Stimulated activated CD8-positive, alpha-beta memory T cell treated with anti-CD3 and anti-CD28 coated beads, Interleukin-4, amount 100 ng/mL, for 24 hours (primary cell): ENCODE measurements around the gene ROR1.

ENCODE experiments used
- DNase-seq: peaks from one replicate; pipeline ENCODE4 v3.0.0-alpha.2; 2020; ENCODE audit warnings: low read depth

Gene ROR1

DNA sequence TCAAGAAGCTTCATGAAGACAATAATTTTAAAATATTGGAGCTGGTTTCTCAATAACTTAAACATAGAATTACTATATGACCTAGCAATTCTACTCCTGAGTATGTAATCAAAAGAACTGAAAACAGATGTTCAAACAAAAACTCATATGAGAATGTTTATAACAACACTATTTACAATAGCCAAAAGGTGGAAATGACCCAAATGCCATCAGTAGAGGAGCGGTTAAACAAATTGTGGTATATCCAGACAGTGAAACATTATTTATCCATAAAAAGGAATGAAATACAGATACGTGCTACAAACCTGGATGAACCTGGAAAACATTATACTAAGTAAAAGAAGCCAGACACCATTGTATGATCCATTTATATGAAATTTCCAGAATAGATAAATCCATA is 366.8 kb downstream of the ROR1 start:
- no peak for DNase-seq

DNA sequence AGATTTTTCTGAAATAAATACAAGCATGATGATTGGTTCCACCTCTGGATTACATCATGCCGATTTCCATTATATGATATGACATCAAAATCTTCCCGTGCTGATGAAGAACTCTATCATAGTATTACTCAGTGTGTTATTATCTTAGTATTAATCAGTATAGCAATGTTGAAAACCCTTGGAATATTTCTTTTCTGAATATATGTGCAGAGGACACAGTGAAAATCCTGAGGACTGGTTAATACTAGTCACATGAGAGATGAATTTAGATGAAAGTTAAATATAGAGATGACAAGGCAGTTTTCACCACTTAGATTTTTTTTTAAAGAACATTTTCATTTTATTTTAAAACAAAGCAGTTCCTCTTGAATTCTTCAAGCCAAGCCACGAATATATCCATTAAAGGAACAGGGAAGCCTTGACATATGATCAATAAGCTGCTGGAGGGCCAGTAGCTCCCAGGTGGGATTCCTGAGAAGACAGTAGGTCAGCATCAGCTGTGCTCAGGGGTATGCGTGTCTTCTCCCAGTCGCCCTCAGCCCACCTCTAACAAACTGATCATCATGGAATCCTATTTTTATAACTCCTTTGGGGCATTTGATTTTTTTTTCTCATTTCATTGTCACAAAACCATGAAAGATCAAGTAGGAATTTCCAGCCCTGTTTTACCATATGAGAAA is 373.4 kb downstream of the ROR1 start:
- no peak for DNase-seq

DNA sequence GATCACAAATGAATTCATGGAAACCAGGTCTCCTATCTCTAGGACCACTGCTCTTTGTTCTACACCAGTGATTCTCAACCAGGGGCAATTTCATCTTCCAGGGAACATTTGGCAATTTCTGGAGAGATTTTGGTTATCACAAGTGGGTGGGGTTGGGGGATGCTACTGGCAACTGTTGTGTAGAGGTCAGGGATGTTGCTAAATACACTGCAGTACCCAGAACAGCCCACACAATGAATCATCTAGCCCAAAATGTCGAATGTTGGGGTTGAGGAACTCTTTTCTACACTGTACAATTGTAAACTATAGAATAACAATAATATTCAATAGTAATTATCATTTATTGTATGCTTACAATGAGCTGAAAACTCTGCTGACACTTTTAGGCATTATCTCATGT is 373.9 kb downstream of the ROR1 start:
- DNase-seq, result no peak

DNA sequence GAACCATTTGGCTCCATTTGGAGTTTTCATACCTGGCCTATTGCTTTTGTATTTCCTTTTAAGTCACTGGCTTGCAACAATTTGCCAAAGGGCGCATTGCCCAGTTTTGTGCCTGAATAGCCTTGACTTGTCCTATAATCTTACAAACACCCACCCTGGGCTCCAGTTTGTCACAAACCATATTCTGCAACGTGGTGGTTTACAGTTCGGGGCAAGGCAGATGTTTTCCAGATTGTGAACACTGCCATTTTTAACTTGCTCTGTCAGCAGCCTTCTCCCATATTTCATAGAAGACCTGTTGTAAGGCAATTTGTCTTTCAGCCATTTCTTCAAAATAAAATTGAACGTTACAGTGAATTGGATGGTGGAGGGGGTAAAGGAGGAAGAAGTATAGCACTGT is 376.4 kb downstream of the ROR1 start:
- DNase-seq, result no peak

DNA sequence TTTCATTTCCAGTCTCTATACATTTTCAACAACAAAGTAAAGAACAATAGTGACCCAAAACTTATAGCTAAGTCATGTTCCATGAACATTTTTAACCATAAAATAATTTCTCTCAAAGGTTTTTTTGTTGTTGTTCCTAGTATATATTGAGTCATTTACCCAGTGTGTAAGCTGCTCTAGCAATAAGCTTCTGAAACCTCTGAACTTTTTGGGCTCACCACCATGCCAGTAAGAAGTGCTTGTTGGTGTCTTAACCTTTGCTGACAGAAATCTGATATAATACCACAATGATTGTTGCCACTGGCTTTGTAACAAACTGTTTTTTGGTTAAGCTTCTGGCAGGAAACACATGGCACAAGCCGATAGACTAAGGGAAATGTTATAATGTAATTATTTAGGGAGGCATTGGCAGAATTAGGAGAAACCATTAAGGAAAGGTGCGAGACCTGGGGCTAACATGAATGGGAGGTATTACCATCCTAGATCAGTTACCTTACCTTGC is 377.0 kb downstream of the ROR1 start:
- DNase-seq, result no peak

DNA sequence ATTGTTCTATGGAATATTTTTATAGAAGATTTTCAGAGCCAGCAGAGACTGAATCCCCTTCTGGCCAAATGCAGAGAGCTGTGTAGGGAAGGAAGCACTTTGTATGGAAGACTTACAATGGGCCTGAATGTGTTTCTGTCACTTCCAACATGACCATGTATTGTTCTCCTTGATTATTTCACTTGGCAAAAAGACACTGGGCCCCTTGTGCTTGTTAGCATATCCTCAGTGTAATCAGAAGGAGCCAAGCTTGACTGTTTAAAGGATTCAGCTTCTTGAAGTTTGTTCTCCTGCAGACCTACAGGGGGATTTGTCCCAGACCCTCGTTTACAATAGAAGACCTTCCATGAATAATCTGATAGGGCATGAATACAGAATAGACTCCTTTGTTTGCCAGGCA is 381.5 kb downstream of the ROR1 start:
- no peak for DNase-seq

DNA sequence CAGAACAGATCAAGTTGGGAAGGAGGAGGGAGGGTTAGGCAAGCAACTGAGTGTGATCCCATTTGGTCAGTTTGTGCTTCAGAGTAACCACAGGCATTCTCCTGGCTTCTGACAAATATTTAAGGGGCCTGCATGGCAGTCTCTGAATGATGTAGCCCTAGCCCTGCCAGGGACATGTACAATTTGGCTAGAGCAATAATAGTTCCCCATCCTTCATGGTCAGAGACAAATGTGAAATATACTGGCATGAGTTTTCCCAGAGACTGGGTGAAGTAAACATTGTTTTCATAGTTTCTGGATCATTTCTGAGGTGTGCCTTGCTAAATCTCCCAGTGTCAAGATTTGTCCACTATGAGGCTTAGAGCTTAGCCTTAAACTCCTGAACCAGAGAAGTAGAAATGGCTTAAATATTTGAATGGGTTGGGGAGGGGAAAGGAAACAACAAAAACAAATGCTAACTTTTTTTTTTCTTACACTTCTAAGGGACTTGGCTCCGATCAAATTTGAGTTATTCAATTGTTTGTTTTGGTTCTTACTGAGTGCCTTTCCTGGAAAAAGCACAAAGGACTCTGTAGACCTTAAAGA is 387.6 kb downstream of the ROR1 start:
- DNase-seq, result no peak

DNA sequence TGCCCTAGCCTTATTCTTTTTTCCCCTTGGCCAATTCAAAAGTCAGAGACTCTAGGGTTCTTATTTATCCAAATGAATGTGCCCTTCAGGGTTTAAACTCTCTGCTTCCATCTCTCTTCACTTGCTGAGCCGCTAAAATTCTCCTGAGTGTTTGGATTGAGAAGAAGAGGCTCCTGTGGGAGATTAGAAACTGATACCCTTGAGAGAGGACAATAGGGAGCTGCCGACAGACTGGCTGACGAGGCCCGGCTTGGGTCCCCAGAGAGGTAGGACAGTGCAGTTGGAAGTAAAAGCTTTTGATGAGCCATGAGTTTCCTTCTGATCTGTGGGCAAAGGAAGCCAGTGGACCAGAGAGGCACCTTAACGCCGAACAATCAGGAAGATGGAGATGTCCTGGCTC is 388.3 kb downstream of the ROR1 start:
- no peak for DNase-seq

DNA sequence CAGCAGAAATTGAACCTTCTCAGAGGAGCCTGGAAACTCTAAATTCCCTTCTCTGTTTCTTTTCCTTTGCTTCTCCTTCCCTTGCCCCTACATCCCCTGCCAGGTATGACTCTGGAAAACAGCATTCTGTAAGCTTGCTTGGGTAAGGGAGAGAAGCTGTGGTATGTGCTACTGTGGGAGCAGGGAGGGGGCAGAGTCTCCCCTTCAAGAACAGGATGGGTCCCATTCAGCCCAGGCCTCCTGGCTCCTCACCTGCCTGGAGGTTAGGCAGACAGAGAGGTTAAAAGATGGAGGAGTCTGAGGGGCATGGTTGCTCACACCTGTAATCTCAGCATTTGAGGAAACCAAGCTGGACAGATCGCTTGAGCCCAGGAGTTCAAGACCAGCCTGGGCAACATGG is 389.0 kb downstream of the ROR1 start:
- DNase-seq, result no peak

DNA sequence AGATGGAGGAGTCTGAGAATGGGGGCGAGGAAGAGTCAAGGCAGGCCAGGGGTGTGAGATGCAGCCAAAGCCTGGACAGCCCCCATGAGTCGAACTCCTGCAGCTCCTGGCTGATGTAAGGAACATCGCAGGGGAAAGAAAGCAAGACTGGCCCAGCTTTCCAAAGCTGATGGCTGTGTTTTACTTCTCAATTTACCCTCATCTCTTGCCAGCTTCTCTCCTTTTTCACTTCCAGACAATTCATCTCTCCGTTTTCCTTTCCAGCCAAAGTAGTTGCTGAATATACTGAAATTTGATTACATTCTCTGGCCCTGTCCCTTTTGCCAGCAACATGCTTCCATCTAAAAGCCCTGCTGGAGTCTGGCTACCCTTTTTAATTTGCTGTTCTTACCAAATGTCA is 389.6 kb downstream of the ROR1 start:
- no peak for DNase-seq

DNA sequence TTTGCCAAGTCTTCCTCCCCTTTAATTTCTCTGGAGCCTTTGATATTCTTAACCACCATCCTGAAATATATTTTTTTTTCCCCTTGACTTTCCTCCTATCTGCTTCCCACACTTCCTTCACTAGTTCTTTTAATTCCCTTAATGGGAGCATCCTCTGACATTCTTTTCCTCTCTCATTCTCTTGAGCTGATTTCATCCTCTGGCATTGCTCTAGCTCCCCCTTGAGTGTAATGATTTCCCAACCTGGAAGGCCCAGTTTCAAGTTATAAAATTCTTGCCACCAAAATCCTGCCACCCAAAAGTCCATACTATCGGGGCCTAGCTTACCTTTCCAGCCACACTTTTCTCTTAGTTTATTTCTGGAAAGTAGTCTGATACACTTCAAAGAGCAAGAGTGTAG is 390.2 kb downstream of the ROR1 start:
- no peak for DNase-seq

DNA sequence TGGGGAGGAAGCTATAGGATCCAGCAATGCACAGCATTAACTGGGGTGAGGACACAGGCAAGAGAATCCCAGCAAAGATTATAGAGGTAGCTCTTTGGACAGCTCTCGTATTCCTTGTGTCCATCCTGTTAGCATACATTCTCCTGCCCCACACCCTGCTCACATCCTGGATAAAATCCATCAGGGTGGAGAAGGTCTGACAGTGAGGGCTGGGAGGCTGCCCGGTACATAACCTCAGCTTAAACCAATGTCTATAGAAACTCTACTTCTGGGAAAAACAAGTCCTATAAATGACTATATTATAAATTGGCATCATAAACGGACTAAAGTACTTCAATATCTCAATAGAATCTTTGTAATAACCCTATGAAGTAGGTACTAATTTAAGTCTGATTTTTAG is 392.8 kb downstream of the ROR1 start:
- no peak for DNase-seq

DNA sequence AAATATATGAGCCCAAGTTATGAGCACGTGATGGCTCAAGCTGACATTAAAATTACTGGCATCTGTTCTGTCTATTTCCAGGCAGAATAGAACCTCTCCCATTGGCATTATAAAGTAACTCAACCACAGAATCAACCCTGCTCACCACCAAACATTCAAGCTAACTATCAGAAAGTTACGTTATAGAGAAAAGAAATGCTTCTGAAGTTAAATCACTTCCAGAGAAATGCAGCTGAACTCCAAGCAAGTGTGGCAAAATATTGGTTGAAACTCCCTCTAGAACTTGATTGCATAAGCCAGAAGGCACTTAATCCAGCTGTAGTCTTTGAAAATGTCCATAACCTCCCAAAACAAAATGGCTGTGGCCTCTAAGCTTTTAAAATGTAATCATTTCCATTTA is 393.4 kb downstream of the ROR1 start:
- no peak for DNase-seq

DNA sequence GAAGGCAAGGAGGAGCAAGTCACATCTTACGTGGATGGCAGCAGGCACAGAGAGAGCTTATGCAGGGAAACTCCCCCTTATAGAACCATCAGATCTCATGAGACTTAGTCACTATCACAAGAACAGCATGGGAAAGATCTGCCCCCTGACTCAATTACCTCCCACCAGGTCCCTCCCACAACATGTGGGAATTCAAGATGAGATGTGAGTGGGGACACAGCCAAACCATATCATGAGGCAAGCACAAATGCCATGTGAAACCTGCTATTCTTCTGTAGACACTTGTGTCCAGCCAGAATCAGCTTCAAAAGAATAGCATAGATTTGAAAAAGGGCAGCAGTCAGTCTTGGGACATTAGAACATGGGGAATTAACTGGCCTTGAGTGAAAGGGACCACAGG is 397.4 kb downstream of the ROR1 start:
- DNase-seq, result no peak

DNA sequence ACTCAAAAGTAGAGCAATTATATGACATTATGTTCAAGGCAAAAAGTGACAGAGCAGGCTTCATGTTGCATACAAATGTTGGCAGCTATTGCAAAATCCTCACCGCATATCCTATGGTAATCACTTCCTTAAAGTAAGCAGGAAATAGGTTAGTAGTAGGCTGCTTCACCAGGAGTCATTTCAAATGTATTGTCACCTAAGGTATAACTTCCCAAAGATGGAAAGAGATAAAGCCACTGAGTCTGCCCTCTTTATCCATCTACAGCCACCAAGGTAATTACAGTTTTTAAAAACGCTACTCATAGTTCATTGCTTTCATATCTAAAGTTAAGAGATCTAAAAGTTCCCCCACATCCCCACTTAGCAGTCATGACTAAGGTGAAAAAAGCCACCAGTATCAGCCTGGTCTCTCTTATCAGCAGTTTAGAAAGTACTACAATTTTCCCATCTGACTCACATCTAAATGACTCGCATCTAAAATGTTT is 398.0 kb downstream of the ROR1 start:
- no peak for DNase-seq

DNA sequence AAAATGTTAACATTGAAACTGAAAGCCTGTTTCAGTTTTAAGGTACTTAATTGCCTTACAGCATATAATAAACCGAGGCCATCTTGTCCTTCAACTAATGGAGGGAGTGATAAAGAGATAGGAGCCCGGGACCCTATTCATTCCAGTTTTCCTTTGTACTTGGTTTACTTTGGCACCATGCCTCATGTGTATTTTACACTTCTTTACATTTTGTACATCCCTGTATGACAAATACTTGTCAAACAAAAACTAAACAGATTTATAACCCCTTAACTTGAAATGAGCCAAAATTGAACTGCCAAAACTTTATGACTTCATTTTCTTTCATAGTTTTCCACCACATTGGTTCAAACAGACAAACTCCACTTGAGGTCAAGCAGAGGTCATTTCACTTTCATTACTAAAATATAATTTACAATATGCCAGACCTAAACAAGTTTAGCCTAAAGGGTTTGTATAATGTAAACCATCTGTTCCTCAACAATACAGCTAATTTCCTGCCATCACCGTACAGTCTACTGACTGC is 398.7 kb downstream of the ROR1 start:
- DNase-seq, result no peak

DNA sequence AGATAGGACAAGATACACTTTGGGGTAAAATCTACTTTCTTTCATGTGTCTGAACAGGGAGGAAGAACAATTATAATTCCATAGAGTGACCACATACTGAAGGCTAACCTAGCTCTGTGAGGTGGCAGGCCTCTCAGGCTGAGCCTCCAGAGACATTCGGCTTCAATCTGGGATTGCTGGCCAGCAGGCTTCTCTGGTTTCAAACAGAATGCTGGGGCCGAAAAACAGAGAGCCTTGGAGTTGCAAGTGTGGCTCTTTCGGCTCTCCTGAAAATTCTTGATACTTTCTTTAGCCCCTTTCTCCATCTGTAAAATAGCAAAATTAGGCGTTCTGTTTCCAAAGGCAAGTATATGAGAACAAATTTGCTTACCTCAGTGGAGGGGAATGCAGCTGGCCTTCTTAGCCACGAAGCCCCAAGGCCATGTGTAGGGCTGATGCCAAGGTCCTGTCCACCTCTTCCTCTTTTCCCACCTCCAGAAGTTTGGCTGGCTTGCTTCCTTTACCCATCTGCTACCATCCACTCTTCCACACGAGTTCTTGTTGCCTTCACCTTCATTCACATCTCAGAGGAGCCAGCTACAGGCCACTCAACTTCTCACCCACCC is 399.6 kb downstream of the ROR1 start:
- no peak for DNase-seq

DNA sequence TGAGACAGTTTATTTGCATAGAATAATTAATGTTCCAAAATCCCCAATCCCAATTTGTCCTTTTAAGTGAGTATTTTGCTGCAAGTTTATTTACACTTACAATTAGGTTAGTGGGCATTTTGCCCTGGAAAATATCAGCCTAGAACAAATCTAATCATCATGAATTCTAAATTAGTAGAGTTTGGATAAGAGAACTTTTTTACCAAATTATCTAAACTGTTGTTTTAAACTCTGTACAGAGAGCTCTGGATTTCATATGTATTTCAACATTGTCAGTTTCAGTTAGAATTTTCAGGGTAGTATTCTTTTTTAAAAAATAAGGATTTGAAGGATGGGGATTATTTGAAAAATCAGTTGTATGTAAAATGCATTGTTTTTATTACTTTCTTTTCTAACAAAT is 401.8 kb downstream of the ROR1 start:
- DNase-seq, result no peak

DNA sequence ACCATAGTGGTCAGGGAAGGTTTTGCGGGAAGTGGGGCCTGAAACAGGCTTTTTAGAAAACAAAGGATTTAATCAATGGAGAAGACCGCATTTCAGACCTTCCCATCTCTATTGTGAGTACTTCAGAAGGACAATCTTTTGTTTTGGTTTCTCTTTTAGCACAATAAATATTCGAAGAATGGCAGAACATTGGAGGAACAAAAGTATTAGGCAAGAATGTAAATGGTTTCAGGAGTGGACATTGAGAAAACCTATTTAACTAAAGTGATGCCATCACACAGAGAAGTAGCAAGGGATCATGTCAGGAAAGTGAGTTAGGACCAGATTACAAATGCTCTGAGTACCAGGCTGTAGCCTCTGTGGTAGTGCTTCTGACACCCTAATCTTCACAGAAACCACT is 402.8 kb downstream of the ROR1 start:
- no peak for DNase-seq

DNA sequence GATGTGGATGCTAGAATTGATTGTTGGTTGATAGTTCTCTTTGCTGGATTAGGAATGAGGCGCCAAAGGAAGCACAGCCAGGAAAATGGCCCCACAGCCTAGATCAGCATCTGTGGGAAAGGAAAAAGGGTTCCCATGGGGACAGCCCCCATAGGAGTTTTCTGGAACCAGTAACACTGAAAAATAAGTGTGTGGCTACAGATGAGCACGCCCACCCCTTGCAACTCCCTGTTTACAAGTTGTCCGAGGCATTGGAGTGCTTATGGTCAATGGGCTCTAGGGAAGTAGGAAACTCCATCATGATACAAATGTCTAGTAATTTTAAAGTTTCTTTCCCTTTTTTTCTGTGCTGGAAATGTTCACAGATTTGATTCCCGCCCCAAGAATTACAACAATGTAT is 405.8 kb downstream of the ROR1 start:
- DNase-seq, result no peak

DNA sequence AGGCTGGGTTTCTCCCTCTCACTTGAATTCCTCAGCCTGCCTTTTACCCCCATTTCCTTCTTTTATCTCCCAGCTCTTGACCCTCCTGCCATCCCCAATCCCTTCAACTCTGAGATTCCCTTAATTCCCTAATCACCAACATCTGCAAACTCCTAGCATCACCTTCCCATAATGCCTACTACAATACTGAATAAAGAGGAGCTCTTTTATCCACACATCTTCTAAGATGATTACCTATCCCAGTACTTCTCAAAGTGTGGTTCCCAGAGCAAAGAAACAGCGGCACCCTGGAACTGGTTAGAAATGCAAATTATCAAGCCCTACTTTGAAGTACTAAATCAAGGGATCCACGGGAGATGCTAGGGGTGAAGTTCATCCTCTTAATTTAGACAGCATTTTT is 408.4 kb downstream of the ROR1 start:
- DNase-seq, result no peak

DNA sequence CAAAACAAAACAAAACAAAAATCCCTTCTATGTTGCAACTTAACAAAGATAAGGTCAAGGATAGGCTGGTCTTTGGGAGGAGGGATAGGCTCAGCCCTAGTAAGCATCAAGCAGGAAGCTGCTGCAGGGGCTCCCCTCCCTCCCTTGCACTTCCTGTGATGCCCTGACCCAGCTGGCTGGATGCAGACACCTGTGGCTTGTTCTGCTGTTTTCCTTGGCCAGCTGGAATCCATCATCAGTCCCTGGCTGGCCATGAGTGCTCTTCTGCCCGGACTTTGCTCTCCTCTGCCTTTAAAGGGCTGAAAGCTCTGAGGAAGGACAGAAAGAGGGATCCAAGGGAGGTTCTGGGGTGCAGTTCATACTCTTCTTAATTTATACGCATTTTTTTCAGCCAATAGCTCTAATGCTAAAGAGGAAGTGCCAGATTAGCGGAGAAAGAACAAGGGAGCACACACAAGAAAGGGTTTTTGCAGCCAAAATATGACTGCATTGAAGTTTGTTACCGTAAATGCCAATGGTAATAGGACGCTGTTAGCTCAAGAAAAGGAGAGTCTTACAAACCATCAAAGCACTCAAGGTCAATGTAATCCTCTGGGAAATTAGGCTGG is 409.7 kb downstream of the ROR1 start:
- no peak for DNase-seq

DNA sequence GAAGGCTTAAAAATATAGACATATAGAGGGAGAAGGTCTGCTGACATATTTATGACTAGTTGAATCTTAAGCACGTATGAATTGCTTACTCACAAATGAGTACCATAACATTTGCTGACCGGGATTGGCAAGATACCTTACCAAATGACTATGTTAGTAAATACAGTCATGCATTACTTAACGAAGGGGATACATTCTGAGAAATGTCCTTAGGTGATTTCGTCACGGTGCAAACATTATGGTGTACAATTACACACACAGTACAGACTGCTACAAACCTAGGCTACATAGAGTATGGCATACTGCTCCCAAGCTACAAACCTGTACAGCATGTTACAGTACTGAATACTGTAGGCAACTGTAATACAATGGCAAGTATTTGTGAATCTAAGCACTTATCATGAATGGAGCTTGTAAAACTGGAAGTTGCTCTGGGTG is 410.2 kb downstream of the ROR1 start:
- no peak for DNase-seq
